Cardiac muscle cell (in vitro differentiated cells and primary cell): ENCODE results near the gene CAMP. TPM values are rescaled to one million over a fixed set of nuclear protein-coding genes. Genes with fewer than 3 reads are reported as not detected.
A peak's percentile ranks its signal among the peaks of the same experiment; 100 is the strongest.

ENCODE experiments used
- DNase-seq, 2 donors: peaks; one replicate each; pipeline versions ENCODE4 v3.0.0 to v3.0.0-alpha.2; 2010 to 2017; ENCODE audit warnings: low read depth in 1 of 2, low spot score in 1 of 2
- H3K27ac ChIP-seq: fragments of 200-600 bp; sonication (generic); 2 replicates; pipeline ENCODE4 v1.5.1; 2016
- H3K27me3 ChIP-seq: fragments of 200-600 bp; sonication (generic); 2 replicates; pipeline ENCODE4 v1.6.0; 2016; ENCODE audit warnings: control low read depth
- H3K36me3 ChIP-seq: fragments of 200-600 bp; sonication (generic); 2 replicates; pipeline ENCODE4 v1.5.1; 2016; ENCODE audit warnings: control low read depth
- H3K4me1 ChIP-seq: fragments of 200-600 bp; sonication (generic); 2 replicates; pipeline ENCODE4 v1.8.1; 2017; ENCODE audit warnings: low read depth, mild to moderate bottlenecking, mixed run types
- H3K4me3 ChIP-seq: fragments of 200-600 bp; sonication (generic); 2 replicates; pipeline ENCODE4 v1.5.1; 2016; ENCODE audit warnings: mild to moderate bottlenecking
- H3K9me3 ChIP-seq: fragments of 200-600 bp; sonication (generic); 2 replicates; pipeline ENCODE4 v1.5.1; 2017; ENCODE audit warnings: low read depth, mild to moderate bottlenecking, control low read depth
- polyA plus RNA-seq: library from polyadenylated mRNA; unstranded; fragments of >200 nt; fragmentation: Nextera tagmentation; extraction: Ambion mirVana; gene quantifications from 2 replicates; pipeline ENCODE4 v1.2.1, GENCODE V29; 2016
- total RNA-seq: library from RNA; depleted of rRNA; stranded (reverse); fragments of >200 nt; gene quantifications from 2 replicates; pipeline ENCODE4 v1.2.3, GENCODE V29; 2016
- TF ChIP-seq, protein P1 (sequence below): IDR thresholded peaks from 2 replicates; pipeline ENCODE4 v1.5.1; 2012; ENCODE audit warnings: low read depth, mild to moderate bottlenecking, low read length

The CAMP gene
- total and polyA plus RNA-seq, 2 experiments from 2014 or later: not detected

DNA sequence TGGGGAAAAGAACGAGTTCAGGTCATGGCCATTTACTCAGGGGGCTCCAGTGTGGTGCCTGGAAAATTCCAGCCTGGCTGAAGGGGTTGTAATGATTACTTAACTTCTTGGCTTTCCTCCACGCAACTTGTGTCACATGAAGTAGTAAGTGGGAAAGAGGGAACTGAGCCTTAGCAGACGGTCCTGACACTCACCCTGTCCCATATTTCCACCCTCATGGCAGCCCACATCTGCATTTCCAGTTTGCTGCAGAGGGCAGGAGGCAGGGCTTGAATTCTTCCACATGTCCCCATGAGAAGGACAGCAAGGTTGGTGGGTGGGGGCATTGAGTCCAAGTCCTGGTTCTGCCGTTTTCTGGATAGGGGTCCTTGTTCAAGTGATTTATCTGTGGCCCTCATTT, 7.8 kb upstream of the CAMP start:
- Histone ChIP-seq H3K4me1 (no peaks in the 10 kb centered on the region), H3K9me3 (no peaks in the 10 kb centered on the region), H3K4me3 (no peak overlapping the region), H3K27ac (no peak overlapping the region), H3K27me3 (no peaks in the 10 kb centered on the region), H3K36me3 (no peaks in the 10 kb centered on the region)
- TF ChIP-seq, protein P1, sequence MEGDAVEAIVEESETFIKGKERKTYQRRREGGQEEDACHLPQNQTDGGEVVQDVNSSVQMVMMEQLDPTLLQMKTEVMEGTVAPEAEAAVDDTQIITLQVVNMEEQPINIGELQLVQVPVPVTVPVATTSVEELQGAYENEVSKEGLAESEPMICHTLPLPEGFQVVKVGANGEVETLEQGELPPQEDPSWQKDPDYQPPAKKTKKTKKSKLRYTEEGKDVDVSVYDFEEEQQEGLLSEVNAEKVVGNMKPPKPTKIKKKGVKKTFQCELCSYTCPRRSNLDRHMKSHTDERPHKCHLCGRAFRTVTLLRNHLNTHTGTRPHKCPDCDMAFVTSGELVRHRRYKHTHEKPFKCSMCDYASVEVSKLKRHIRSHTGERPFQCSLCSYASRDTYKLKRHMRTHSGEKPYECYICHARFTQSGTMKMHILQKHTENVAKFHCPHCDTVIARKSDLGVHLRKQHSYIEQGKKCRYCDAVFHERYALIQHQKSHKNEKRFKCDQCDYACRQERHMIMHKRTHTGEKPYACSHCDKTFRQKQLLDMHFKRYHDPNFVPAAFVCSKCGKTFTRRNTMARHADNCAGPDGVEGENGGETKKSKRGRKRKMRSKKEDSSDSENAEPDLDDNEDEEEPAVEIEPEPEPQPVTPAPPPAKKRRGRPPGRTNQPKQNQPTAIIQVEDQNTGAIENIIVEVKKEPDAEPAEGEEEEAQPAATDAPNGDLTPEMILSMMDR: no peak
- DNase-seq: peak in 1 of 2 donors; percentile 77

DNA sequence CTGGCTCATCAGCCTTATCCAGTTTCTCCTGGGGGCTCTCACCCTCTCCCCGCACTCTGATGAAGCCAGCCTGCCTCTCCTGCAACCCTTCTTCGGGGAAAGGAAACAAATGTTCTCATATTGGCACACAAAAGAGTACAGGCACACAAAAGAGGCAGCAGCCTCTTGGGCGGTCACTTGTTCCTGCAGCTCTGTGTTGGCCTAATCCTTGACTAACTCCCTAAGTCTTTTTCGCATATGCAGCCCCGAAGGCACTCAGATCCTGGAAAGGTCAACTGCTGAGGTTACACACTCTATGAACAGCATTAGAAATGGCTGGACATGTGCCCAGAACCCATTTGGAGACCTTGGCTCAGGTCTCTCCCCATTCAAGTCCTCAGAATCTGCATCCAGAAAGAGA, 7.4 kb upstream of the CAMP start:
- DNase-seq: peak in 1 of 2 donors; percentile 48
- no peaks in the 10 kb centered on the region for H3K27me3 ChIP-seq
- H3K9me3 ChIP-seq: no peaks in the 10 kb centered on the region
- H3K36me3 ChIP-seq: no peaks in the 10 kb centered on the region
- TF ChIP-seq, protein P1: no peak
- H3K4me3 ChIP-seq: no peak overlapping the region
- no peaks in the 10 kb centered on the region for H3K4me1 ChIP-seq
- no peak overlapping the region for H3K27ac ChIP-seq

GRCh38 chr3:48217449-48217848, 5.8 kb upstream of the CAMP start:
- no peaks in the 10 kb centered on the region for H3K27me3 ChIP-seq
- no peaks in the 10 kb centered on the region for H3K4me1 ChIP-seq
- no peak overlapping the region for H3K4me3 ChIP-seq
- no peaks in the 10 kb centered on the region for H3K9me3 ChIP-seq
- no peak for DNase-seq
- TF ChIP-seq, protein P1: no peak
- H3K36me3 ChIP-seq: no peaks in the 10 kb centered on the region
- H3K27ac ChIP-seq: no peak overlapping the region

DNA sequence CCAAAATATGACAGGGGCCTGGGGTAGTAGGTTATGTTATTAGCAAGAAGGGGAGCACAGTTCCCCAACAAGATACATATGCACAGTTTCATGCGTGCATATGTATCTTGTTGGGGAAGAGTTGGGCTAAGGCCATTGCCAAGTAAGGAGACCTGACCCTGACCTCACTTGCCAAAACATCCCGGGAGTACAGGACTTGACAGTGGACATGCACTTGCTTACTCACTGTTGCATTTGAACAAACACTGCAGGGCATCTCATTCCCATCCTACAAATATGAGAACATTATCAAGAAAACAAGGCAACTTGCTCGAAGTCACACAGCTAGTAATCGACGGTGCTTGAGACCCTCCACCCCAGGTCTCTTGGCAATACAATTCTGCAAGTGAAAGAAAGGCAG, 4.8 kb upstream of the CAMP start:
- no peak for DNase-seq
- TF ChIP-seq, protein P1: no peak
- Histone ChIP-seq H3K4me1 (no peaks in the 10 kb centered on the region), H3K4me3 (no peak overlapping the region), H3K27me3 (no peaks in the 10 kb centered on the region), H3K9me3 (no peaks in the 10 kb centered on the region), H3K27ac (no peak overlapping the region), H3K36me3 (no peaks in the 10 kb centered on the region)

- Histone ChIP-seq H3K36me3 (no peaks in the 10 kb centered on the region), H3K27me3 (no peaks in the 10 kb centered on the region), H3K27ac (no peak overlapping the region), H3K4me1 (no peaks in the 10 kb centered on the region), H3K4me3 (no peak overlapping the region), H3K9me3 (no peaks in the 10 kb centered on the region)
- DNase-seq: no peak
- TF ChIP-seq, protein P1: no peak
Measured at GRCh38 chr3:48219543-48219942, 3.8 kb upstream of the CAMP start.

GRCh38 chr3:48220746-48221145, 2.5 kb upstream of the CAMP start:
- no peak for DNase-seq
- H3K27ac ChIP-seq: no peak overlapping the region
- H3K9me3 ChIP-seq: no peaks in the 10 kb centered on the region
- H3K4me3 ChIP-seq: no peak overlapping the region
- TF ChIP-seq, protein P1: no peak
- H3K4me1 ChIP-seq: no peaks in the 10 kb centered on the region
- H3K27me3 ChIP-seq: no peaks in the 10 kb centered on the region
- H3K36me3 ChIP-seq: no peaks in the 10 kb centered on the region
